GM06990 (cell line): ENCODE results near the gene ST6GAL1.
"Not testable (repeated sequence)": the region's sequence is repeated elsewhere in the genome, so short reads cannot be mapped to it uniquely, and the experiment has no call there.

Experiments used
- DNase-seq: peaks from one replicate; pipeline ENCODE4 v3.0.0-alpha.2; 2011; ENCODE audit not compliant: insufficient read length; ENCODE audit errors: extremely low read depth
- H3K27me3 ChIP-seq: replicated peaks from 2 replicates; pipeline ENCODE4 v1.6.0; 2011; ENCODE audit warnings: low read length; ENCODE audit not compliant: control insufficient read depth, insufficient read depth
- H3K36me3 ChIP-seq: 2 replicates; pipeline ENCODE4 v1.5.1; 2011; ENCODE audit warnings: low read length; ENCODE audit not compliant: control insufficient read depth, insufficient read depth
- H3K4me3 ChIP-seq: replicated peaks from 2 replicates; pipeline ENCODE4 v1.5.1; 2011; ENCODE audit warnings: low read depth, mild to moderate bottlenecking, control low read depth, low read length
- TF ChIP-seq, protein P1 (sequence below): IDR thresholded peaks from 2 replicates; pipeline ENCODE4 v1.5.1; 2011; ENCODE audit warnings: low read length, control low read depth, mild to moderate bottlenecking, inconsistent platforms; ENCODE audit not compliant: insufficient read depth, poor library complexity, severe bottlenecking

Gene ST6GAL1

DNA sequence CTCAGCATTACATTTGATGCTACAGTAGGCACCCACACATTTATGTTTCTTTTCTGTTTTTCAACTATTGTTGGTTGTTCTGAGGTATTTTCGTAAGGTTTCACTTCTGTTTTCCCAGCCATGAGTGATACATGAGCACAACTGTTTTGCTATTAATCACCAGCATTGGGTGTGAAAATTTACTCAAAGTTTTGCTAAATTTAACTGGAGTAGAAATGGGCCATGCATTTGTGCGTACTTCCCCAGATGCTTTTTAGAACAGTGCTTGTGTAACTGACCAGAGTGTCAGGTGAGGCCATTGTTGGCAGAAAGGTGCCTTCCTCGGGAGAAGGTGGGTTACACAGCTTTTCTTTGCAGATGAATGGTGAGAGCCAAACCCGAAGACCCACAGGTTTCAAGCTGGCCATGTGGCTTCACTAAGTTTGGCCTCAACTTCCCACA is 70.4 kb downstream of the ST6GAL1 start:
- TF ChIP-seq, protein P1, sequence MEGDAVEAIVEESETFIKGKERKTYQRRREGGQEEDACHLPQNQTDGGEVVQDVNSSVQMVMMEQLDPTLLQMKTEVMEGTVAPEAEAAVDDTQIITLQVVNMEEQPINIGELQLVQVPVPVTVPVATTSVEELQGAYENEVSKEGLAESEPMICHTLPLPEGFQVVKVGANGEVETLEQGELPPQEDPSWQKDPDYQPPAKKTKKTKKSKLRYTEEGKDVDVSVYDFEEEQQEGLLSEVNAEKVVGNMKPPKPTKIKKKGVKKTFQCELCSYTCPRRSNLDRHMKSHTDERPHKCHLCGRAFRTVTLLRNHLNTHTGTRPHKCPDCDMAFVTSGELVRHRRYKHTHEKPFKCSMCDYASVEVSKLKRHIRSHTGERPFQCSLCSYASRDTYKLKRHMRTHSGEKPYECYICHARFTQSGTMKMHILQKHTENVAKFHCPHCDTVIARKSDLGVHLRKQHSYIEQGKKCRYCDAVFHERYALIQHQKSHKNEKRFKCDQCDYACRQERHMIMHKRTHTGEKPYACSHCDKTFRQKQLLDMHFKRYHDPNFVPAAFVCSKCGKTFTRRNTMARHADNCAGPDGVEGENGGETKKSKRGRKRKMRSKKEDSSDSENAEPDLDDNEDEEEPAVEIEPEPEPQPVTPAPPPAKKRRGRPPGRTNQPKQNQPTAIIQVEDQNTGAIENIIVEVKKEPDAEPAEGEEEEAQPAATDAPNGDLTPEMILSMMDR: no peak
- peak overlapping the region; percentile 0 for H3K4me3 ChIP-seq
- peak; percentile 86 for DNase-seq
- peaks cover 2% of the 10 kb centered on the region for H3K36me3 ChIP-seq
- H3K27me3 ChIP-seq: no peaks in the 10 kb centered on the region

DNA sequence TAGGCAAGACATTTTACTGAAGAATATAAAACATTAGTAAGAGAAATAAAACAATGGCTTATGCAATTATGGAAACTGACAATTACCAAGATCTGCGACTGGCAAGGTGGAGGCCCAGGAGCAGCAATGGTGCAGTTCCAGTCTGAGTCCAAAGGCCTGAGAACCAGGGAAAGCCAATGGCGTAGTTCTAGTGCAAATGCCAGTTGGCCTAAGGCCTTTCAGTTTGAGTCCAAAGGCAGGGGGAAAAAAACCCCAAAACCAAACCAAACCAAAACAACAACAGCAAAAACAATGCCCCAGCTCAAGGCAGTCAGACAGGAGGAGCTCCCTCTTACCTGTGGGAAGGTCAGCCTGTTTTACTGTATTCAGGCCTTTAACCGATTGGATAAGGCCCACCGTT is 72.6 kb downstream of the ST6GAL1 start:
- TF ChIP-seq, protein P1: no peak
- DNase-seq: no peak
- no peaks in the 10 kb centered on the region; the same call in 1 of the 2 replicates for H3K36me3 ChIP-seq
- no peaks in the 10 kb centered on the region for H3K27me3 ChIP-seq
- H3K4me3 ChIP-seq: no peak overlapping the region

DNA sequence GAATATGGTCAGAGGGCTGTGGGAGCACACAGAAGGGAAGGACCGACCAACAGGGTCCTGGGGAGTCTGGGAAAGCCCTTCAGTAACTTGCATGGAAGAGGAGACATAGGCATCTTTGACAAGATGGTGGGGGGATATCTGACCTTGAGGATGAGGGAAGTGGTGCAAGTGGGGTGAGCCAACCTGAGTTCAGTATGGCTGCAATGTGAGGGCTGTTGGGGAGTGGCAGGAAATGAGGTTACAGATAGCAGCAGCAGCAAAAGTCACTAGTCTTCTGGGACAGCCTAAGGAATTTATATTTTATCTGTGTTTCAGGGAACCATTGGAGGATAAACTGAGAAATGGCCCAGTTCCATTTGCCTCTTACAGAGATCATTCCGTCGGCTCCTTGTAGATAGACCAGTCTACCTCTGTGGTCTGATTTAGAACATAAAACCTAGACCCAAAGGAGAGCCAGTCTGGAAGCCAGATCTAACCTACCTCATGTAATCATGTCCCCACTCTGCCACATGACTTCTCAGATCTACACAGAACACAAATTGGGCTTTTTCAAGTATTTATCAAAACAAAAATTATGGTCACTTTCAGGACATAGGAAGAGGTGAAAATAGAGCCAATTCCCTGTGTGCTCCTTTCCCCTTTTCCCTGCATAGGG is 75.6 kb downstream of the ST6GAL1 start:
- Histone ChIP-seq H3K27me3 (no peaks in the 10 kb centered on the region), H3K4me3 (no peak overlapping the region), H3K36me3 (no peaks in the 10 kb centered on the region)
- TF ChIP-seq, protein P1: no peak
- no peak for DNase-seq

DNA sequence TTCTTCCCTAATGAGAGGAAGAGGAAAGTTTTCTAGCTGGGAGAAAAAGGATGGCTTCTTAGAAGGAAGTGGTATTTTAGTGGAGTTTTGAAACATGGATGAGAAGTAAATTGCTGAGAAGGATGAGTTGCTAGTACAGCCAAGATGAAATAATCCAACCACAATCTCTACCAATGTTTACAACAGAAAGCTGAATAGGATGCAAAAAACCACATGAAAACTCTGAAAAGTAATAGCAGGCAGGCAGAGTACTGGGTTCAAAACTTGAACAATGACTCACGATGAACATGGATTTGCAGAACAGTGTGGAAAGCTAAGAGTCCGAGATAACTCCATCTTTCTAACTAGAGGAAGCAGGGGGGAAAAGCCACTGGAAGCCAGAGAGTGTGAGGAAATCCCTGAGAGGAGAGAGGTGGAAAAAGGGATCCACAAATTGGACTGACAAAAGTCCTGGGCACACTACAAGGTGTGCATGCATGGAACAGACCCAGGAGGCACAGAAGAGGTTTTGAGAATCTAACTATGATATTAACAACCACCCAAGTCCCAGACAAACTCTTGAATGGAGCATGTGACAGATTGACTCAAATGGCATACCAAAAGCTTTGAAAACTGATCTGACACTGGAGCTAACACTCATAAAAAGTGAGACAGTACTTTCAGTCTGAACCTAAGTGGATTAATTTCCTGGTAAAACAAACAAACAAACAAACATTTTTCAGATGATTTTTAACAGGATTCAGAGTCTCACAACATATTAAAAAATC is 76.7 kb downstream of the ST6GAL1 start:
- H3K4me3 ChIP-seq: no peak overlapping the region
- no peaks in the 10 kb centered on the region for H3K36me3 ChIP-seq
- TF ChIP-seq, protein P1: no peak
- no peaks in the 10 kb centered on the region for H3K27me3 ChIP-seq
- DNase-seq: no peak

DNA sequence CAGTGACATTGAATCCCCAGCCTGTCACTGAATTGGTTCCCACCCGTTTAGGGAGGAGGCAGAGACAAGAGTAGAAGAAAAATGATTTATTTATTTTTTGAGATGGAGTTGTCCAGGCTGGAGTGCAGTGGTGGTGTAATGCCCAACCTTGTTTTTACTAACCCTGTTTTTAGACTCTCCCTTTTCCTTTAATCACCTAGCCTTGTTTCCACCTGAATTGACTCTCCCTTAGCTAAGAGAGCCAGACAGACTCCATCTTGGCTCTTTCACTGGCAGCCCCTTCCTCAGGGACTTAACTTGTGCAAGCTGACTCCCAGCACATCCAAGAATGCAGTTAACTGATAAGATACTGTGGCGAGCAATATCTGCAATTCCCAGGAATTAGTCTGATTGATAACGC is 80.1 kb downstream of the ST6GAL1 start:
- DNase-seq, H3K27me3 ChIP-seq, H3K36me3 ChIP-seq, H3K4me3 ChIP-seq: not testable (repeated sequence)

DNA sequence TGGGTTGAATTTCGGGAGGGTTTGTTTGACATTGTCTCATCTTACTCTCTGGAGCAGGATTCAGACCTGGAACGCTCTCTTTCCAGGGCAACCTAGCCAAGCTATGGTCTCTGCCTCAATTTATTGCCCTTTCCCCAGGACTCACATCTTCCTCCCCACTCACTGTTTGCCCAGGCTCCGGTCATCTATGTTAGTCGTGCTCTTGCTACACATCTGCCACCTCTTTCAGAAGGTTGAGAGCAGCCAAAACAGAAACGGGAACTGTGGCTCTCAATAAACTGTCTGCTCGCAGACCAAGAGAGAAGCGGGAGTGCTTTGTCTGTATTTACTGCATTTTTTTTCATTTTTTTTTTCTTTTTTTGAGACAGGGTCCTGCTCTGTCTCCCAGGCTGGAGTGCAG is 81.6 kb downstream of the ST6GAL1 start:
- TF ChIP-seq, protein P1: no peak
- Histone ChIP-seq H3K27me3 (no peaks in the 10 kb centered on the region), H3K36me3 (peaks cover 1% of the 10 kb centered on the region), H3K4me3 (no peak overlapping the region)
- DNase-seq: peak; percentile 55
